ENCODE measurements around the gene CDIPT.
A peak's percentile ranks its signal among the peaks of the same experiment; 100 is the strongest.

Gene CDIPT

DNA sequence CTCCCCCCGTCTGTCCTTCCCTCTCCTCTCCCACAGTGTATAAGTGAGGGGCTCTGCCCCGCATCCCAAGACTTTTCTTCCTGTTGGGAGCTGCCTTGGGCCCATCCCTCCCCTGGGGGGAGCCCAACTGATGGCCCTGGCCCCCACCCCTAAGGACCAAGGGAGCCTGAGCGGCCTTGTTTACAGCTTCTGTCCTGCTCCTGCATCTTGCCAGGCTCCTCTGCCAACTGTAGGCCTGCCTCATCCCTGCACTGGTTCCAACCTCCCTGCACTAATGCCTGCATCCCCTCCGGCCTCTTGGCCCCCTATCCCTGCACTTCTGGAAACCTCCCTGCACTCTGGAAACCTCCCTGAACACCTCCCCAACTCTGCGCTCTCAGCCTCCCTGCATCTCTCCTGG is 48.4 kb downstream of the CDIPT start:
- DNase-seq (ENCODE audit: insufficient read length, low spot score): no peak
- no peak for FAIRE-seq
- TF ChIP-seq, protein P1, sequence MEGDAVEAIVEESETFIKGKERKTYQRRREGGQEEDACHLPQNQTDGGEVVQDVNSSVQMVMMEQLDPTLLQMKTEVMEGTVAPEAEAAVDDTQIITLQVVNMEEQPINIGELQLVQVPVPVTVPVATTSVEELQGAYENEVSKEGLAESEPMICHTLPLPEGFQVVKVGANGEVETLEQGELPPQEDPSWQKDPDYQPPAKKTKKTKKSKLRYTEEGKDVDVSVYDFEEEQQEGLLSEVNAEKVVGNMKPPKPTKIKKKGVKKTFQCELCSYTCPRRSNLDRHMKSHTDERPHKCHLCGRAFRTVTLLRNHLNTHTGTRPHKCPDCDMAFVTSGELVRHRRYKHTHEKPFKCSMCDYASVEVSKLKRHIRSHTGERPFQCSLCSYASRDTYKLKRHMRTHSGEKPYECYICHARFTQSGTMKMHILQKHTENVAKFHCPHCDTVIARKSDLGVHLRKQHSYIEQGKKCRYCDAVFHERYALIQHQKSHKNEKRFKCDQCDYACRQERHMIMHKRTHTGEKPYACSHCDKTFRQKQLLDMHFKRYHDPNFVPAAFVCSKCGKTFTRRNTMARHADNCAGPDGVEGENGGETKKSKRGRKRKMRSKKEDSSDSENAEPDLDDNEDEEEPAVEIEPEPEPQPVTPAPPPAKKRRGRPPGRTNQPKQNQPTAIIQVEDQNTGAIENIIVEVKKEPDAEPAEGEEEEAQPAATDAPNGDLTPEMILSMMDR (IDR thresholded peaks at IDR 0.05; ENCODE audit: insufficient read depth, missing control alignments): no peak

DNA sequence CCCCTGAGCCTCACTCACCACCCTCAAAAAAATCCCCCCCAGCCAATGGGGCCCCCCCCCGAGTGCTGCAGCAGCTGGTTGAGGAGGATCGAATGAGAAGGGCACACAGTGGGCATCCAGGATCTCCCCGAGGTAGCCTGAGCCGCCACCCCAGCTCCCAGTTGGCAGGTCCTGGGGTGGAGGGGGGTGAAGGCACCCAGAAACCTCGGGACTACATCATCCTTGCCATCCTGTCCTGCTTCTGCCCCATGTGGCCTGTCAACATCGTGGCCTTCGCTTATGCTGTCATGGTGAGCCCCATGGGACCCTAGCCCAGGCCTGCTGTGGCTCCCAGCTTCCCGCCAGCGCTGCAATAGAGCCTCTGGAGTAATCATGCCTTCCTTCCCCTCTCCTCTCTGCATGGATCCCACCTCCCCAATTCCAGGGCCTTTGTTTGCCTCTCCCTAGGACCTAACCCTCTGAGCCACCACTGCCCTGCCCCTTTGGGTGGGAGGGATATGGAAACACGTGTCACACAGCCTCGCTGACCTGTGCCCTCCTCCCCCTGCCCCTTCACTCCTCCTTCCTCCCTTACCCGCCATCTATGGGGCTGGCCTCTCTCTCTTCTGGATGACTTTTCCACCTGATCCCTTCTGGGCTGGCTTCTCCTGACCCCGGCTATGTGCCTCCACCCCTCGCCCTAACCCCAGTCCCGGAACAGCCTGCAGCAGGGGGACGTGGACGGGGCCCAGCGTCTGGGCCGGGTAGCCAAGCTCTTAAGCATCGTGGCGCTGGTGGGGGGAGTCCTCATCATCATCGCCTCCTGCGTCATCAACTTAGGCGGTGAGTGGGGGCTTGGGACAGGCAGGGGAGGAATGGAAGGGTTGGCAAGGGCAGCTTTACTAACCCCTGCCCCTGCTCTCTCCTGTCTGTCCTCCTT is 49.1 kb downstream of the CDIPT start:
- FAIRE-seq: no peak
- no peak for DNase-seq (ENCODE audit: insufficient read length, low spot score)
- TF ChIP-seq, protein P1 (IDR thresholded peaks at IDR 0.05; ENCODE audit: insufficient read depth, missing control alignments): no peak

DNA sequence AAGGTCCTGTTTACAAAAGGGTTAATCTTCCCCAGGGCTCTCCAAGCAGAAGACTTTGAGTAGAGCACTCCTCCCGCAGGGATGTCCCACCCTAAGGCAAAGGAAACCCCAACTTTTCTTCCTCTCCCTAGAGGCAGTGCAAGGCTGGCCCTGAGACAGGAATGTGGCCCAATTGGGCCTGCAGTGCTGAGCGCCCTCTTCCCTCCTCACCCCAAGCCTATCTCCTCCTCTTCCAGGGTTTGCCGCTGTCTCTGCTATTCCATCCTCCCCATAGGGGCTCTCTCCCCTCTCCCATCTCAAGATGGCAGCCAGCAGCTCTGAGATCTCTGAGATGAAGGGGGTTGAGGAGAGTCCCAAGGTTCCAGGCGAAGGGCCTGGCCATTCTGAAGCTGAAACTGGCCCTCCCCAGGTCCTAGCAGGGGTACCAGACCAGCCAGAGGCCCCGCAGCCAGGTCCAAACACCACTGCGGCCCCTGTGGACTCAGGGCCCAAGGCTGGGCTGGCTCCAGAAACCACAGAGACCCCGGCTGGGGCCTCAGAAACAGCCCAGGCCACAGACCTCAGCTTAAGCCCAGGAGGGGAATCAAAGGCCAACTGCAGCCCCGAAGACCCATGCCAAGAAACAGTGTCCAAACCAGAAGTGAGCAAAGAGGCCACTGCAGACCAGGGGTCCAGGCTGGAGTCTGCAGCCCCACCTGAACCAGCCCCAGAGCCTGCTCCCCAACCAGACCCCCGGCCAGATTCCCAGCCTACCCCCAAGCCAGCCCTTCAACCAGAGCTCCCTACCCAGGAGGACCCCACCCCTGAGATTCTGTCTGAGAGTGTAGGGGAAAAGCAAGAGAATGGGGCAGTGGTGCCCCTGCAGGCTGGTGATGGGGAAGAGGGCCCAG is 50.0 kb downstream of the CDIPT start:
- TF ChIP-seq, protein P1 (IDR thresholded peaks at IDR 0.05; ENCODE audit: insufficient read depth, missing control alignments): no peak
- FAIRE-seq (no peak), DNase-seq (ENCODE audit: insufficient read length, low spot score) (no peak)

DNA sequence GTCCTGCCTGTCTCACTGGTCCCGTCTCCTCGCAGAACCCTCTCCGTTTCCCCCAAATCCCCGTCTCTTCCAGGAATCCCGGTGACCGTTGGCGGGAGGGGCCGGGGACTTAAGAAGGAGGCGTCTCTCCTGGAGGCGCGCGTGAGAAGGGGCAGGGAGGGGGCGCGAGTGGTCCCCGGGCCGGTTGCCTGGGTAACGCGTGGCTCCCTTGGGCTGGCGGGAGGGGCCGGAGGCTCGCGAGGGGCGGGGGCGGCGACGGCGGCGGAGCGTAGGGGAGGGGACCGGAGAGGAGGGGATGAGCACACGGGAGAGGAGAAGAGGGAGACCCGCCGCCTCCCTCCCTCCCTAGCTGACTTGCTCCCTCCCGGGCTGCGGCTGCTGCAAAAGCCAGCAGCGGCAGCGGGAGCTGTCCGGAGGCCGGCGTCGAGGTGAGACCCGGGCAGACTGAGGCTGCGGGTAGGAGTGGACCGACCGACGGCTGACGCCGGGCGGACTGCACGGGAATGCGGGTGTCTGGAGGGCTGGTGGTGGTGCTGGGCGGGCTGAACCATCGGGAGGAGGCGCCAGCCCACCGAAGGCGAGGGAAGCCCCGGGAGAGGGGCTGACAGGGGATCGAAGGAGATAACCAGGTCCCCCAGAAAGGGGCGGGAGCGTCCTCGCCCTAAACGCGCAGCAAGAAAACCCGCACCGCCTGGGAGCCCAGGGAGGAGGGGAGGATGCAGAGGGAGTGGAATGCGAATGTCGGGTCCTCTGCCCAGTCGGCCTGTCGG is 50.9 kb downstream of the CDIPT start, which contains the start of gene PRRT2:
PRRT2 (plus strand) TSS at position 298 of the 770 bp plus-strand sequence. CDS start 862 bp downstream, outside the sequence.
- FAIRE-seq (no peak), DNase-seq (ENCODE audit: insufficient read length, low spot score) (peak; percentile 83)
- TF ChIP-seq, protein P1 (IDR thresholded peaks at IDR 0.05; ENCODE audit: insufficient read depth, missing control alignments): no peak

DNA sequence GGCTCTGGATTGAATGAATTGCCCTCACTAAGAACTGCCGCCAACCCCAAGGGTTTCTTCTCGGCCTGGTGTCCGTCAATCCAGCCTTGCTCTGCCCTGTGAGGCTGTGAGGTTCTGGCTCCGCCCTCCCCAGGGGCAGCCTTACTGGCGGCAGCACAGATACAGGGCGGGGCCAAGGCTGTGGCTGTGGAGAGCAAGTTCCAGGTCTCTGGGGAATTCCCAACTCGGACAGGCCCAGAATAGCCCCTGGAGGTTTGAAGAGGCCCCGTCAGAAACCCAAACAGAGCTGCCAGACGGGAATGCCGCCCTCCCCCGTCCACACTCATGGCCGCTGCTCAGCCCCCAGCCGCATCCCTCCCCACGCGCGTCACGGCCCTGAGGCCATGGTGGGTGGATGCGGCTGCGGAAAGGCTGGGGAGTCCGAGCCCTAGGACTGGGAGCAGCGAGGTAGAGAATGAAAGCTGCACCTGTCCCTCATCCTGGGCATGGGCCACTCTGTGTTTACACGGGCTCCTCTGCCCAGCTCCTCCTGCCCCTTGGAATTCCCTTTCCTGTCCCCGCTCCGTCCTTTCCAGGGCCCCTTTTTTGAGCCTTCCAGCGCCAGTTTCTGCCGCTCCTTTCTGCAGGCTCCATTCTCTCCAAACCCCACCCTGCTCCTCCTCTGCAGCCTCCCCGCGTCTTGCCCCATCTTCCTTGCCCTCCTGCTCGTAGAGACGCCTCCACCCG is 51.7 kb downstream of the CDIPT start:
- DNase-seq (ENCODE audit: insufficient read length, low spot score) (peak; percentile 85), FAIRE-seq (peak; percentile 25)
- TF ChIP-seq, protein P1 (IDR thresholded peaks at IDR 0.05; ENCODE audit: insufficient read depth, missing control alignments): no peak

DNA sequence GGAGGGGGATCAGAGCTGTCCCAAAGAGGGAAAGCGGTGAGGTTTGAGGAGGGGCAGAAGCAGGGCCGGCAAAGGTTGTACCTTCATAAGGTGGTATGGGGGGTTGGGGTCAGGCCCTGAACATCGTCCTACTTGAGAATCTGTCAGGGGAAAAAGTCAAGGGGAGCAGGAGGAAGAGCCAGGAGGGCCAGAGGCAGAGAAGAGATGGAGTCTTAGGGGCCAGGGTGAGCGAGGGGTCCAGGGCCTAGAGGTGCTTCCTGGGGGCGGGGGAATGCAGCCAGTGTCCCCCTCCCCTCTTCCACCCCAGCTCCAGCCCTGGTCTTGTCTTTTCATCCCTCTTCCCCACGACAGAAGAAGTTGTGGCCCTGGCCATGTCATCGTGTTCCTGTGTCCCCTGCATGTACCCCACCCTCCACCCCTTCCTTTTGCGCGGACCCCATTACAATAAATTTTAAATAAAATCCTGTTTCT is 52.3 kb downstream of the CDIPT start:
- DNase-seq (ENCODE audit: insufficient read length, low spot score) (no peak), FAIRE-seq (no peak)
- TF ChIP-seq, protein P1 (IDR thresholded peaks at IDR 0.05; ENCODE audit: insufficient read depth, missing control alignments): no peak

All from D721Med (cell line).